H1 (cell line): ENCODE data around the gene ERC1. TPM values are rescaled to one million over a fixed set of nuclear protein-coding genes. Genes with fewer than 3 reads are reported as not detected.

Experiments used
- CTCF ChIA-PET: fragments of 300-600 bp; sonication (Branson Sonifier 250); formaldehyde crosslinking; loops from one replicate; lab custom pipeline; 2021; ENCODE audit not compliant: partially characterized antibody; lab: Charles Lee
- POLR2A ChIA-PET: fragments of 300-600 bp; sonication (Branson Sonifier 250); formaldehyde crosslinking; loops from one replicate; lab custom pipeline; 2021; ENCODE audit warnings: inconsistent platforms; ENCODE audit not compliant: partially characterized antibody; lab: Charles Lee
- DNase-seq, 2 experiments: peaks; one replicate each; pipeline versions ENCODE4 v3.0.0 to v3.0.0-alpha.2; 2010 to 2022; ENCODE audit warnings: low spot score in 2 of 2, low read depth in 1 of 2, mixed read lengths in 1 of 2
- FAIRE-seq: peaks from 2 replicates; lab custom pipeline; 2011; peaks lifted over from hg19 to GRCh38; lab: Jason Lieb, UNC
- H2AFZ ChIP-seq: 2 replicates; pipeline ENCODE4 v1.8.1; 2012; ENCODE audit warnings: low read length, inconsistent platforms
- H2AK5ac ChIP-seq: 2 replicates; pipeline ENCODE4 v1.6.1; 2013; ENCODE audit warnings: low read depth, low read length
- H2BK120ac ChIP-seq: replicated peaks from 2 replicates; pipeline ENCODE3; 2013; ENCODE audit warnings: low read depth, low read length, inconsistent platforms
- H2BK12ac ChIP-seq: 2 replicates; pipeline ENCODE4 v1.6.1; 2013; ENCODE audit warnings: low read depth, low read length
- H2BK15ac ChIP-seq: 2 replicates; pipeline ENCODE4 v1.6.1; 2013; ENCODE audit warnings: low read length
- H2BK20ac ChIP-seq: 2 replicates; pipeline ENCODE4 v1.6.1; 2013; ENCODE audit warnings: low read length
- H2BK5ac ChIP-seq: 2 replicates; pipeline ENCODE4 v1.6.1; 2013; ENCODE audit warnings: low read depth, low read length
- H3K14ac ChIP-seq: 2 replicates; pipeline ENCODE4 v1.6.1; 2013; ENCODE audit warnings: inconsistent platforms; ENCODE audit not compliant: insufficient read length
- H3K18ac ChIP-seq: 2 replicates; pipeline ENCODE4 v1.6.1; 2013; ENCODE audit warnings: low read length; ENCODE audit errors: extremely low read depth
- H3K23ac ChIP-seq: 2 replicates; pipeline ENCODE4 v1.6.1; 2013; ENCODE audit warnings: inconsistent platforms; ENCODE audit not compliant: insufficient read length
- H3K23me2 ChIP-seq: 2 replicates; pipeline ENCODE4 v1.6.1; 2013; ENCODE audit warnings: low read depth, low read length
- H3K27ac ChIP-seq: 2 replicates; pipeline ENCODE4 v1.6.1; 2011; ENCODE audit warnings: low read depth, low read length, inconsistent platforms
- H3K27me3 ChIP-seq, 4 experiments: replicated peaks in 1 of 4; 1 replicate in 1 of 4; 2 replicates in 3 of 4; pipeline versions ENCODE4 v1.6.1 to v1.8.1; 2011 to 2013; ENCODE audit warnings: low read length in 3 of 4, mild to moderate bottlenecking in 3 of 4, inconsistent platforms in 2 of 4, mixed read lengths in 2 of 4, moderate library complexity in 1 of 4; ENCODE audit not compliant: control insufficient read depth in 3 of 4, insufficient read depth in 3 of 4; ENCODE audit errors: extremely low read depth in 1 of 4
- H3K36me3 ChIP-seq, 4 experiments: 2 replicates each; pipeline versions ENCODE4 v1.6.1 to v1.8.1; 2011 to 2013; ENCODE audit warnings: mild to moderate bottlenecking in 4 of 4, low read length in 3 of 4, moderate library complexity in 2 of 4, control low read depth in 1 of 4, inconsistent platforms in 1 of 4; ENCODE audit not compliant: insufficient read depth in 4 of 4, control insufficient read depth in 2 of 4
- H3K4ac ChIP-seq: replicated peaks from 2 replicates; pipeline ENCODE3; 2013; ENCODE audit warnings: low read length, low read depth, mixed read lengths, inconsistent platforms; ENCODE audit not compliant: insufficient read length
- H3K4me1 ChIP-seq, 4 experiments: replicated peaks in 1 of 4; 1 replicate in 1 of 4; 2 replicates in 3 of 4; pipeline versions ENCODE4 v1.6.1 to v1.8.1; 2011 to 2013; ENCODE audit warnings: low read length in 3 of 4, inconsistent platforms in 2 of 4, mixed read lengths in 1 of 4; ENCODE audit not compliant: insufficient read depth in 4 of 4, control insufficient read depth in 3 of 4
- H3K4me2 ChIP-seq, 2 experiments: 2 replicates each; pipeline versions ENCODE4 v1.6.1 to v1.8.1; 2011 to 2013; ENCODE audit warnings: low read depth in 2 of 2, low read length in 2 of 2, control low read depth in 1 of 2, inconsistent platforms in 1 of 2, mild to moderate bottlenecking in 1 of 2; ENCODE audit not compliant: insufficient read depth in 1 of 2
- H3K4me3 ChIP-seq, 4 experiments: fragments of 200-600, 300-600 bp in 1 of 4; sonication (generic), shearing (Covaris generic), sonication (Bioruptor Twin) in 1 of 4; 2 replicates each; pipeline versions ENCODE4 v1.5.1 to v1.8.1; 2011 to 2016; ENCODE audit warnings: low read length in 4 of 4, low read depth in 3 of 4, control low read depth in 2 of 4, inconsistent platforms in 2 of 4, mild to moderate bottlenecking in 2 of 4, mixed read lengths in 1 of 4, moderate library complexity in 1 of 4; ENCODE audit not compliant: insufficient read depth in 2 of 4; ENCODE audit errors: extremely low read depth in 1 of 4
- H3K56ac ChIP-seq: replicated peaks from 2 replicates; pipeline ENCODE3; 2013; ENCODE audit warnings: low read depth, mild to moderate bottlenecking, mixed read lengths, low read length, inconsistent platforms; ENCODE audit not compliant: insufficient read length
- H3K79me1 ChIP-seq: 2 replicates; pipeline ENCODE4 v1.6.1; 2013; ENCODE audit warnings: low read depth, low read length, control low read depth
- H3K79me2 ChIP-seq, 2 experiments: 2 replicates each; pipeline versions ENCODE4 v1.6.1 to v1.8.1; 2012 to 2013; ENCODE audit warnings: low read length in 2 of 2, mild to moderate bottlenecking in 2 of 2, inconsistent platforms in 1 of 2; ENCODE audit not compliant: insufficient read depth in 2 of 2, control insufficient read depth in 1 of 2
- H3K9ac ChIP-seq, 4 experiments: replicated peaks in 1 of 4; 1 replicate in 1 of 4; 2 replicates in 3 of 4; pipeline versions ENCODE4 v1.6.1 to v1.8.1; 2011 to 2013; ENCODE audit warnings: low read depth in 3 of 4, low read length in 3 of 4, control low read depth in 2 of 4, mild to moderate bottlenecking in 2 of 4, moderate library complexity in 2 of 4, inconsistent platforms in 1 of 4; ENCODE audit errors: extremely low read depth in 1 of 4
- H3K9me3 ChIP-seq, 2 experiments: 2 replicates each; pipeline versions ENCODE4 v1.6.1 to v1.8.1; 2012 to 2013; ENCODE audit warnings: mild to moderate bottlenecking in 2 of 2, moderate library complexity in 2 of 2, control low read depth in 1 of 2, inconsistent platforms in 1 of 2, low read depth in 1 of 2, low read length in 1 of 2, mixed read lengths in 1 of 2; ENCODE audit not compliant: insufficient read depth in 2 of 2
- H4K20me1 ChIP-seq, 2 experiments: replicated peaks in 1 of 2; 2 replicates each; pipeline versions ENCODE3 to v1.8.1; 2011 to 2013; ENCODE audit warnings: inconsistent platforms in 2 of 2, low read length in 2 of 2, mild to moderate bottlenecking in 1 of 2; ENCODE audit not compliant: insufficient read depth in 2 of 2, control insufficient read depth in 1 of 2
- H4K5ac ChIP-seq: 2 replicates; pipeline ENCODE4 v1.6.1; 2013; ENCODE audit warnings: low read length, low read depth, mixed read lengths, inconsistent platforms; ENCODE audit not compliant: insufficient read length
- H4K8ac ChIP-seq: 2 replicates; pipeline ENCODE4 v1.8.0; 2013; ENCODE audit warnings: mild to moderate bottlenecking, moderate library complexity, low read length, inconsistent platforms; ENCODE audit not compliant: insufficient read depth; ENCODE audit errors: extremely low read depth
- H4K91ac ChIP-seq: replicated peaks from 2 replicates; pipeline ENCODE3; 2013; ENCODE audit warnings: low read length, mixed read lengths, inconsistent platforms; ENCODE audit not compliant: insufficient read length
- TAF7 ChIP-seq: optimal IDR thresholded peaks from 2 replicates; pipeline ENCODE3; 2011; ENCODE audit warnings: low read depth, mild to moderate bottlenecking, inconsistent platforms, low read length, moderate library complexity, borderline replicate concordance
- WGBS, 2 experiments: shearing (Covaris generic) in 1 of 2; methylation state at CpG; one replicate each; pipeline versions ENCODE4 v1.1.6 to v1.1.7; 2013 to 2015; ENCODE audit warnings: low lambda C conversion rate in 2 of 2, mixed read lengths in 2 of 2, inconsistent platforms in 1 of 2, low coverage in 1 of 2, missing lambda C conversion rate in 1 of 2; ENCODE audit not compliant: insufficient replicate concordance in 2 of 2, insufficient coverage in 1 of 2, insufficient read length in 1 of 2; ENCODE audit errors: extremely low coverage in 1 of 2, missing lambda C conversion rate in 1 of 2; 5-methylcytosine and 5-hydroxymethylcytosine counted together
- polyA plus RNA-seq, 7 experiments: library from polyadenylated mRNA; depleted of rRNA in 3 of 7; stranded (reverse) in 5 of 7; unstranded in 2 of 7; fragments of >200 nt in 5 of 7; fragments of 200-250 nt in 2 of 7; gene quantifications; 1 replicate in 5 of 7; 2 replicates in 1 of 7; 4 replicates in 1 of 7; pipeline versions ENCODE4 v1.2.1 to v1.2.3, GENCODE V29; 2011 to 2013; ENCODE audit warnings: missing spikeins in 2 of 7, mixed read lengths in 2 of 7
- total RNA-seq: library from RNA; stranded (reverse); fragmentation: NEBNext Ultra II Directional; extraction: Animal tissue kit (Norgen Biotek cat#: 25700); gene quantifications from 2 replicates; pipeline ENCODE4 v1.2.1, GENCODE V29; 2021

The ERC1 gene
- total and polyA plus RNA-seq, 2 of the 8 experiments (the other 6 are each of a cell fraction or from before 2014, with no cell fraction given): 7.8 to 45.7 TPM

- Histone ChIP-seq H3K18ac (0 out of 2 replicates have a peak overlapping the region, but pooled peaks have one; percentile 38), H3K9me3 (no peaks in the 10 kb centered on the region), H2BK20ac (peak overlapping the region; percentile 87), H2BK120ac (peak overlapping the region; percentile 66), H3K27ac (no peak overlapping the region), H2AFZ (peak overlapping the region; percentile 97; the same call in 1 of the 2 replicates), H3K56ac (peak overlapping the region; percentile 54), H2BK15ac (no peak overlapping the region), H3K4ac (no peak overlapping the region), H3K23ac (no peak overlapping the region), H4K20me1 (no peaks in the 10 kb centered on the region)
- CTCF ChIA-PET: interaction anchor here (0.9 to 1.7 kb wide), 7 partner anchors 10 to 405 kb away, joined by 3 to 5 read pairs (median 4); no protein-coding TSS in a partner anchor
- no peak for TF ChIP-seq TAF7
- TF ChIP-seq, all 59 proteins: peak for 0
- H3K4me2 ChIP-seq: peak overlapping the region in 1 of 2 experiments; percentile 51; a peak in 2 of 4 replicates
- POLR2A ChIA-PET: interaction anchor here (1.5 kb wide), 1 partner anchor 66 kb away, joined by 3 read pairs; no protein-coding TSS in a partner anchor
- WGBS, 2 experiments: 83% methylated on average over 8 of the region's 8 CpGs; no CpG with 5 or more reads in 1 of the 2 experiments
- H3K27me3 ChIP-seq: peaks cover 4 to 28% (median 16%) of the 10 kb centered on the region in 4 experiments; a peak in 6 of 7 replicates
- no peak for FAIRE-seq
- H2AK5ac ChIP-seq: no peak overlapping the region
- no peak overlapping the region for H3K14ac ChIP-seq
- peaks cover 0 to 10% (median 8%) of the 10 kb centered on the region in 4 experiments; a peak in 6 of 7 replicates for H3K4me1 ChIP-seq
- peak in 1 of 2 experiments; percentile 49 for DNase-seq
- peak overlapping the region; percentile 86; the same call in 1 of the 2 replicates for H2BK5ac ChIP-seq
- no peak overlapping the region for H4K8ac ChIP-seq
- H3K79me1 ChIP-seq: no peaks in the 10 kb centered on the region
- H2BK12ac ChIP-seq: peak overlapping the region; percentile 94; the same call in 1 of the 2 replicates
- no peak overlapping the region for H4K5ac ChIP-seq
- H3K9ac ChIP-seq: no peak overlapping the region
- peak overlapping the region; percentile 8 for H4K91ac ChIP-seq
- H3K79me2 ChIP-seq: no peaks in the 10 kb centered on the region
- H3K36me3 ChIP-seq: no peaks in the 10 kb centered on the region
- H3K23me2 ChIP-seq: no peaks in the 10 kb centered on the region
- 0 out of 8 replicates have a peak overlapping the region, but pooled peaks of 1 of the 4 experiments have one; percentile 2 for H3K4me3 ChIP-seq
Observed at GRCh38 chr12:1523046-1523445, 532.0 kb downstream of the ERC1 start.
